T47D (cell line): Measurements from ENCODE around the gene SELENOK.
A peak's percentile ranks its signal among the peaks of the same experiment; 100 is the strongest.

ENCODE experiments used
- DNase-seq, 2 experiments: peaks; one replicate each; pipeline versions ENCODE4 v3.0.0 to v3.0.0-alpha.2; 2011 to 2012; ENCODE audit warnings: low read depth in 1 of 2, low spot score in 1 of 2
- JUND ChIP-seq: IDR thresholded peaks from 2 replicates; pipeline ENCODE4 v1.6.1; 2012; ENCODE audit warnings: low read depth
- in situ Hi-C: cut with HindIII; loops from 2 replicates; pipeline ENCODE4 v1.10.0; 2016; ENCODE audit warnings: low sequenced_read_pairs, low pct_unique_long_range_greater_than_20kb

SELENOK gene

DNA sequence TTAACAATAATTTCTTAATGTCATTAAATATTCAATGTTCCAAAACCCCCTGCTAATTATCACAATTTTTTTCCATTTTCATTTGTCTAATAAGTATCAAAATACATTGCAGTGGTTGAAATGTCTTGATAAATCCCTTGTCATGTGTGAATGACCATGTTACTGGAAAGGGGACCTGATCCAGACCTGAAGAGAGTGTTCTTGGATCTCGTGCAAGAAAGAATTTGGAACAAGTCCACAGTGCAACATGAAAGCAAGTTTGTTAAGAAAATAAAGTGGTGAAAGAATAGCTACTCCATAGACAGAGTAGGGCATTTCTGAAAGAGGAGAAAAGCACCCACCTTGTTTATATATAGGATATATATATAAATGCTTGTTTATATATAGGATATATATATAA lies 10.4 kb upstream of the SELENOK start:
- no peak for TF ChIP-seq JUND
- in situ Hi-C loops = no loop called here
- DNase-seq = no peak

DNA sequence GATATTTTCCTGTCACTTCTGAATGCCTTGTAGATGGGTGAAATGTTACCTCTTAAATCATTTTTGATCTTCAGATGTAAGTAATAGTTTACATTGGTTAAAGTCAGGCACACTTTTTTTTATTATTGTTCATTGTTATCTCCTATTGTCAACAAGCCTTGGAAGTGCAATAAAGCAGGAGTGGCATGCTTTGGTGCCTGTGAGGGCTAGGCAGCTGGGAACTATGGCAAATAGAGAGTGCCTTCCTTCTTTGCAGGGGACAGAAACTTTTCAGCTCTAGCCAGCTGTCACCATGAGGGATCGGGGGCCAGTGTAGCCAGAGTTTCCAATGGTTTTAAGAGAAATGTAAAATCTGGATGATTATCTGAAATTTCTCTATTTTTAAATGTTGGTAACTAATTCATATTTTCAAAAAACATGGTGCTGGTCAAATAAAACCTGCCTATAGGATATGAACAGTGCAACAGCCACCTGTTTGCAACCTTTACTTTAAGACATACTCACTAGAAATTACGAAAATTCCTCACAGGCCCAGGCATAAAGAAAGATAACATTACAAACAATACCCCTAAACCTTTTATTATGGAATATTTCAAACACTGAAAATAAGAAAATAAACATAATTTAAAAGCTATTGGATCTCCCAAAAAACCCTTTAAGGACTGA lies 9.1 kb upstream of the SELENOK start:
- in situ Hi-C loops = no loop called here
- no peak for TF ChIP-seq JUND
- DNase-seq = no peak

DNA sequence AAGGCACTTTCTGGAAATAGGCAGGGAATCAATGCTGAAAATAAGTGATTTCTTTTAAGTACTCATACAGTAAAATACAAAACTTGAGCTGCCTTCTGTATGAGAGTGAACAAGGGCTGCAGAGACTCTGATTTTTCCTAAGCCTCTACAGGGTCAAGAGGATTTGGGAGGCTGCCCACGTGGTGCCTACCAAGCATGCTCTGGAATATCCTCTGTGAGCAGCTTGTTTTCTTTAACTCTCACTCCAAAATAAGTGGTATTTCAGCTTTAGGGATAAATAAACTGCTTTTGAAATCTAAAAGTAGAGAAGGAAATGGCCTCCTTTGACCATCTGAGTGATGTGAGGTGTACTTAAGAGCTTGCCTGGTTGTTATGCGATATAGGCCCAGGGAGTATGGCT lies 8.1 kb upstream of the SELENOK start:
- in situ Hi-C loops = no loop called here
- TF ChIP-seq JUND = no peak
- no peak for DNase-seq

DNA sequence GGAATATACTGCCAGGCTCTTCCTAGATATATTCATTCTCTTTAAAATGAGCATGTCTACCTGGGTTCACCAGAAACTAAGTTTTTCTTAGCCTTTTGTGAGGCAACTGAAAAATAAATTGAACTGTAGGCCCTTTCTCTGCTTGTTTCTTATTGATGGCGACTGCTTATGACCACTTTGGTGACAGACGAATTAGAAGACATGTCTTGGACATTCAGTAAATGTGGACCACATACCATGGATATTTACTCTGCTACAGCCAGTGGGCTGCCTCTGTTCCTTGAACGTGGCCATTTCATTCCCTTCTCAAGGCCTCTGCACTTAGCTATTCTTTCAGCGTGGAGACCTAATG lies 603 bp upstream of the SELENOK start:
- in situ Hi-C loops = no loop called here
- no peak for TF ChIP-seq JUND
- no peak for DNase-seq

DNA sequence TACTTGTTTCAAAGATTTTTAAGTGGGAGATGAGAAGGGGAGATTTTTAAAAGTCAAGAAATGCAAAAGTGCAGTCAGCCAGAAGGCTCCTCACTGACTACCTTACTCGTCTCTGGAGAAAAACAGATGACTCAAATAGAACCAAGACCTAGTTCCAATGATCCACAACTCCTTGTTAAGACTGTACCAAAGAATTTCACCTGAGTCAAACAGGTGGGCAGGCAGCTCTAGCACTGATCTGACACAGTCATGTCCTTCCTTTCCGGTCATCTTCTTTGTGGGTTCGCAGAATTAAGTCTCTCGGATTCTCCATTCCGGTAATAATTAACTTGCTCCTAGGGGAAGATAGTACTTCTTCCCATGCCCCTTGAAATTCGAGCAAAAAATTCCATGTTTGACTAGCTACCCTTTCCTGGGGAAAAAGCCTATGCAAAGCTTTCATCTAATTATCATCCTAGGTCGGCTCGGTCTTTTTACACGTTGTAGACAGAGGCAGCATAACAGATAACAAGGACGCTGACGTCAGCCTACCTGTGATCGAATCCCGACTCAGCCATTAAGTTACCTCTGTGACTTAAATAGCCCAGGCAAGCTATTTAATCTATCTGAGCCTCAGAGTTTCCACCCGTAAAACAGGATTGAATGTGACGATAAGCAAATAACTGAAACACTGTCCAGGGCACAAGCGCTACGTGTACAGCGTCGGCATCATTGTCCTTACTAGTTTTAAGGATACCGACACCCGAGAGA lies 758 bp downstream of the SELENOK start:
- no peak for DNase-seq
- in situ Hi-C loops = no loop called here

DNA sequence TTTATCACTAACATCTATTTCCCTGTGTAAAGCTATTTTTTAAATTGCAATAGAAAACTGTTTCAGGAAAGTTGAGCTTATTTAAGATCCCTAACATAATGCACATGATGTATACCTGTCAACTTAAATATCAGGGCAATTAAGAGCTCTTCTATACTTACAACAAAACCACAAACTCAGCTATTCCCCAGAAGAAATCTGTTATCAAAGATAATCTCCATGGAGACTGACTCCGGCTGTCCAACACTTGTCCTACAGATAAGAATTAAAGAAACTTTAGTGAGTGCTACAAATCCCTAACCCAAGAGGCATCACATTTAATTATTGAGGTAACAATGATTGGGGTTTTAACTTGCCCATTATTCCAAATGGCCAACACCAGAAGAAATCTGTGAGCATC lies 3.4 kb downstream of the SELENOK start:
- in situ Hi-C loops = no loop called here
- DNase-seq = no peak
- TF ChIP-seq JUND = no peak

More for the DNA sequence above, 758 bp downstream of the SELENOK start:
- TF ChIP-seq JUND = no peak

DNA sequence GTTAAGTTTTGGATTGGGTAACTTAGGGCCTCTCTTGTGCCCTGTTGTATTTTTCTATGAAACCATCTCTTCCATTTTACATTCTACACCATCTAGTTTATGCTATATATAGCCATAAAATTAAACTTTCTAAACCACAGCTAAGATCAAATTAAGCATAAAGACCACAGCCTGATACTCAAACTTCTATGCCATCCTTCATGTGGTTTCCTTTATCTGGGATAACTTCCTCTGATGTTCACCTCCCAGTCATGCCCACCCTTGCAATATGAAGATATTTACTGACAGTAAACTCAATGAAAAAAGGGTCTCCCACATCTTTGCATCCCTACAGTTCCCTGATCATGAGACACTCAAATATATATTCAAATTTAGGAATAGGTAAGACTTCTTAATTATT lies 4.2 kb downstream of the SELENOK start:
- TF ChIP-seq JUND = no peak
- DNase-seq = no peak
- in situ Hi-C loops = no loop called here

DNA sequence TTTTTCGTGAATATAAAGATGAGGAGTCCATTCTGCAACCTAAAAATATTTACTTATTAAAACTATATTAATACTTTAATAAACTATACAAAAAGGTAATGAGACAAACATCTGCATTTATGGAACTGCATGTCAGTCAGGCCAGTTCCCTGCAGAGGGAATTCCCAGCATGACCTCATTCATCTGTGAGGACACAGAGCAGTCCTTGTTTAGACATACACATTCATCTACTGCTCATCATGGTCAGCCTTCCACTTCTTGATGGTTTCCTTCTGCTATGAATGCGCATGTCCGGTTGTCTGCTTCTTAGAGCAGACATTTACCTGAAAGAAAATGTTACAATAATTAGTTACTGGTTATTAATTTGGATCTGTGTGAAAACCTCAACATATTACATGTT lies 6.4 kb downstream of the SELENOK start:
- no peak for TF ChIP-seq JUND
- in situ Hi-C loops = no loop called here
- no peak for DNase-seq

DNA sequence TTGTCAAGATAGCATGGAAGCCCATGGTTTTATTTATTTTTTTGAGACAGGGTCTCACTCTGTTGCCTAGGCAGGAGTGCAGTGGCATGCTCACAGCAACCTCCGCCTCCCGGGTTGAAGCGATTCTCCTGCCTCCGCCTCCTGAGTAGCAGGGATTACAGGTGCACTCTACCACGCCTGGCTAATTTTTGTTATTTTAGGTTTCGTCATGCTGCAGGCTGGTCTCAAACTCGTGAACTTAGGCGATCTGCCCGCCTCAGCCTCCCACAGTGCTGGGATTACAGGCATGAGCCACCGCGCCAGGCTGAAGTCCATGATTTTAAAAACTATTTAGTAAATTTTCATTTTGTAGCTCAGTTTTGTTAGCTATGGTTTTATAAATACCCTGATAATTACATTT lies 7.0 kb downstream of the SELENOK start:
- no peak for DNase-seq
- no peak for TF ChIP-seq JUND
- in situ Hi-C loops = no loop called here

DNA sequence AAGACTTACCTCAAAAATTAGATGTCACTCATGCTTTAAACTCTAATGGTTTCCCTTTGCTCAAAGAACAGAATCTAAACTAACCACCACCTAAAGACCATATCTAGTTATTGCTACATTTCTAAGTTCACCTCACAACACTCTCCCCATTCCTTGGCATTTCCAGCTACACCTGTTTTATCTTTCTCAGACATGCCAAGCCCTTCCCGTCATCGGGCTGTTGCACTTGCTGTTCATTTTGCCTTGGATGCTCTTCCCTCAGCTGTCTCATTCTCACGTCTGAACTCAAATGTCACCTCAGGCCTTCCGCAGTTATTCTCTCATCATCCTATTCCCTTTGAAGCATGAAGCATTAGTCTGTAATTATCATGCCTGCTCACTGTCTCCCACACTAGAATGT lies 8.7 kb downstream of the SELENOK start:
- DNase-seq = no peak
- no peak for TF ChIP-seq JUND
- in situ Hi-C loops = no loop called here

DNA sequence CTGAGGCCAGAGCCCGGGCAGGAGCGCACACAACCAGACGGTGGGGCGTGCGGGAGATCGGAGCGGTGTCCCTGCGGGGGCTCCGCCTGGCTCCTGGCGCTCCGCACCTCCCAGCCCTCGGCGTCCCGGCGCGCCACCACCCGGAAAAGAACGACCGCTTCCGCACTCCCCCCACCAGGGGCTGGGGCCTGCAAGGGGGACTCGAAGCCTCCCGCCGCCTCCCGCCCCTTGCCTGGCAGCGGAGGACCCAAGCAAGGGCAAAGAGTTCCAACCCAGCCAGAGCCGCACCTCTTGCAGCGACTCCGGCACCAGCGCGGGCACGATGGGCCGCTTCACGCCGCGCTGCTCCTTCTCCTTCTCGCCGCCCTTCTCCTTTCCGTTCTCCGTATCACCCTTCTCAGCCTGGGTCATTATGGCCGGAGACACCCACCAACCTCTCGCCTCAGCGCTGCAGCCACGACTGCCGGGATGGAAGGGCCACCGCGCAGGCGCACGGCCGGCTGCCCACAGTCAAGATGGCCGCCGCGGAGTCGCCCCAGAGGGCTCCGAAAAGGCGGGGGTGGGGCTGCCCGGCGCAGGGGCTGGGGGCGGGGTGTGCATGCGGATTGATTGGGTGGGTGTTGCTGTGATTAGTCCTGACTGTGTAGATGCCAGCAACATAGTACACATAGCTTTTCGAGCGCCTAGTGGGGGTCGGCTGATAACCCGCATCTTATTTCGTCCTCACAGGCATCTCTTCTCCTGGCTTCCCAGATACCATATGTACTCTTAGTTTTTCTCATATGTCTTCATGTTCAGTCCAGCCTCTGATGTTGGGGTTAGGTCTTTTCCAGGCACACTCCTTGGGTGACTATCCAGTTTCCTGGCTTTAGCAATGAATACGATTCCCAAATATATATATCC lies 9.7 kb downstream of the SELENOK start, which contains the start of gene ACTR8:
Gene ACTR8 (minus strand): TSS at position 462 of the 903 bp plus-strand sequence. CDS start 51 bp downstream, at position 411.
- DNase-seq = peak; percentile 64 to 68
- no peak for TF ChIP-seq JUND
- in situ Hi-C loops = no loop called here

DNA sequence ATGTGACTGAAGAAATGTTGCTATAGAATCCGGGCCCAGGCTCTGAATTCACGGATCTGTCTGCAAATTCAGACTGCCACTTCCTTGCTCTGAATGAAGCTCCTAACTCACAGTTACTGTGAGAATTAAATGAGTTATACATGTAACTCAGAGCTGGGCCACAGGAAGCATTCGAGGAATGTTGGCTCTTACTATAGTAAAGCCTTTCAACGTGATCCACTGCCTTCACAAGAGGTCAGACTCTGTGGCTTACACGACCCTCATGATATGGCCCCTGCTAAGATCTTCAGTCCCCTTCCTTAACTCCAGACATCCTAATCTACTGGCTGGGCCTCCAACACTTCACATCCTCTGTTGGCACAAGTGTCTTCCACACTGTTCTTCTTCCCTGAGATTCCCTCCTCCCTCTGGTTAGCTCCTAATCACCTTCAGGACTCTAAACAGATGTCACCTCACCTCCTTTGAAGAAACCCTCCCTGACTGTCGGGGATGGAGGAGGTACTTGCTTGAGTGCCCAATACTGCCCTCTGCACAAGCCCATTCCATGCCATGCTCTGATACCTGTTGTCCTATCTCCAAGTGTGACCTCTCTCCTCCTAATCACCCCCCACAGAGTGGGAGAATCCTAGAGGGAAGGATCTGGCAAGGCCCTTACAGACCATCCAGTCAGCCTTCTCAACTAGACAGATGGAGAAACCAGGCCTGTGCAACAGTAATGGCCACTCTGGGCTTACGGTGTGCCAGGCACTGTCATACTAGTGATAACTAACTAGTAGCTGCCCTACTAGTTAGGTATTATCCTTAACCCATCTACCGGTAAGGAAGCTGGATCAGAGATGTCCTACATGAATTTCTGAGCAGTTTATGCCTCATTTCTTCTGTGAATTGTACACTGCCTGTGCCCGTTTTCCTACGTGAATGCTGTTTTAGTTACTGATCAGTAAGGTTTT lies 11.0 kb downstream of the SELENOK start:
- DNase-seq = no peak
- TF ChIP-seq JUND = no peak
- in situ Hi-C loops = no loop called here
